ENCODE measurements around the gene RASEF. TPM values are rescaled to one million over a fixed set of nuclear protein-coding genes. Genes with fewer than 3 reads are reported as not detected.
"Not testable (repeated sequence)": the region's sequence is repeated elsewhere in the genome, so short reads cannot be mapped to it uniquely, and the experiment has no call there.

The RASEF gene
- total RNA-seq, 1 donor from 2014 or later = not detected

- no peaks in the 10 kb centered on the region for H3K9me3 Mint-ChIP-seq
- DNase-seq (ENCODE audit: low spot score) = no peak
Measured at GRCh38 chr9:82970359-82970758, 92.6 kb downstream of the RASEF start.

GRCh38 chr9:82969291-82969690 lies 93.7 kb downstream of the RASEF start:
- intact Hi-C loops (cut with micrococcal nuclease) = no loop called here
- no peaks in the 10 kb centered on the region for H3K36me3 Mint-ChIP-seq (ENCODE audit: low read depth)
- no peak overlapping the region for H3K4me3 Mint-ChIP-seq
- no peak overlapping the region for H3K27ac Mint-ChIP-seq
- DNase-seq (ENCODE audit: low spot score) = no peak
- no peaks in the 10 kb centered on the region for H3K27me3 Mint-ChIP-seq (ENCODE audit: insufficient read depth)
- no peaks in the 10 kb centered on the region for H3K9me3 Mint-ChIP-seq
- no peaks in the 10 kb centered on the region for H3K4me1 Mint-ChIP-seq (ENCODE audit: low read depth)

More at GRCh38 chr9:82970359-82970758, 92.6 kb downstream of the RASEF start:
- Mint-ChIP-seq H3K4me1 (ENCODE audit: low read depth) (no peaks in the 10 kb centered on the region), H3K36me3 (ENCODE audit: low read depth) (no peaks in the 10 kb centered on the region), H3K27ac (no peak overlapping the region), H3K4me3 (no peak overlapping the region), H3K27me3 (ENCODE audit: insufficient read depth) (no peaks in the 10 kb centered on the region)
- intact Hi-C loops (cut with micrococcal nuclease) = no loop called here

- Mint-ChIP-seq H3K36me3 (ENCODE audit: low read depth) (no peaks in the 10 kb centered on the region), H3K4me3 (no peak overlapping the region), H3K27ac (no peak overlapping the region), H3K9me3 (no peaks in the 10 kb centered on the region), H3K27me3 (ENCODE audit: insufficient read depth) (no peaks in the 10 kb centered on the region), H3K4me1 (ENCODE audit: low read depth) (no peaks in the 10 kb centered on the region)
- DNase-seq (ENCODE audit: low spot score) = no peak
- intact Hi-C loops (cut with micrococcal nuclease) = no loop called here
Measured at GRCh38 chr9:82968816-82969215, 94.1 kb downstream of the RASEF start.

- no peaks in the 10 kb centered on the region for H3K27me3 Mint-ChIP-seq (ENCODE audit: insufficient read depth)
- no peak overlapping the region for H3K4me3 Mint-ChIP-seq
- H3K4me1 Mint-ChIP-seq (ENCODE audit: low read depth) = no peaks in the 10 kb centered on the region
- no peaks in the 10 kb centered on the region for H3K36me3 Mint-ChIP-seq (ENCODE audit: low read depth)
- H3K9me3 Mint-ChIP-seq = no peaks in the 10 kb centered on the region
- no peak for DNase-seq (ENCODE audit: low spot score)
- intact Hi-C loops (cut with micrococcal nuclease) = no loop called here
- no peak overlapping the region for H3K27ac Mint-ChIP-seq
Measured at GRCh38 chr9:82968388-82968787, 94.6 kb downstream of the RASEF start.

- no peak overlapping the region for H3K4me3 Mint-ChIP-seq
- H3K27ac Mint-ChIP-seq = no peak overlapping the region
- intact Hi-C loops (cut with micrococcal nuclease) = no loop called here
- peak; percentile 6 for DNase-seq (ENCODE audit: low spot score)
- H3K4me1 Mint-ChIP-seq (ENCODE audit: low read depth) = no peaks in the 10 kb centered on the region
- H3K27me3 Mint-ChIP-seq (ENCODE audit: insufficient read depth) = no peaks in the 10 kb centered on the region
- H3K9me3 Mint-ChIP-seq = no peaks in the 10 kb centered on the region
- no peaks in the 10 kb centered on the region for H3K36me3 Mint-ChIP-seq (ENCODE audit: low read depth)
Measured at GRCh38 chr9:82961504-82962125, 101.3 kb downstream of the RASEF start.

GRCh38 chr9:82957529-82958379 lies 105.2 kb downstream of the RASEF start:
- Mint-ChIP-seq H3K9me3 (no peaks in the 10 kb centered on the region), H3K27me3 (ENCODE audit: insufficient read depth) (no peaks in the 10 kb centered on the region), H3K36me3 (ENCODE audit: low read depth) (no peaks in the 10 kb centered on the region), H3K4me3 (no peak overlapping the region), H3K4me1 (ENCODE audit: low read depth) (no peaks in the 10 kb centered on the region), H3K27ac (no peak overlapping the region)
- no peak for DNase-seq (ENCODE audit: low spot score)
- intact Hi-C loops (cut with micrococcal nuclease) = no loop called here

GRCh38 chr9:82949203-82949602 lies 113.7 kb downstream of the RASEF start:
- H3K27ac Mint-ChIP-seq = no peak overlapping the region
- intact Hi-C loops (cut with micrococcal nuclease) = no loop called here
- no peak for DNase-seq (ENCODE audit: low spot score)
- no peaks in the 10 kb centered on the region for H3K36me3 Mint-ChIP-seq (ENCODE audit: low read depth)
- H3K4me1 Mint-ChIP-seq (ENCODE audit: low read depth) = no peaks in the 10 kb centered on the region
- H3K4me3 Mint-ChIP-seq = no peak overlapping the region
- no peaks in the 10 kb centered on the region for H3K27me3 Mint-ChIP-seq (ENCODE audit: insufficient read depth)
- H3K9me3 Mint-ChIP-seq = no peaks in the 10 kb centered on the region

- no peak overlapping the region for H3K4me3 Mint-ChIP-seq
- H3K9me3 Mint-ChIP-seq = no peaks in the 10 kb centered on the region
- H3K27ac Mint-ChIP-seq = no peak overlapping the region
- DNase-seq (ENCODE audit: low spot score) = no peak
- H3K27me3 Mint-ChIP-seq (ENCODE audit: insufficient read depth) = no peaks in the 10 kb centered on the region
- no peaks in the 10 kb centered on the region for H3K4me1 Mint-ChIP-seq (ENCODE audit: low read depth)
- intact Hi-C loops (cut with micrococcal nuclease) = no loop called here
- no peaks in the 10 kb centered on the region for H3K36me3 Mint-ChIP-seq (ENCODE audit: low read depth)
Measured at GRCh38 chr9:82940376-82940775, 122.6 kb downstream of the RASEF start.

- no peak overlapping the region for H3K27ac Mint-ChIP-seq
- H3K36me3 Mint-ChIP-seq (ENCODE audit: low read depth) = no peaks in the 10 kb centered on the region
- H3K4me3 Mint-ChIP-seq = no peak overlapping the region
- intact Hi-C loops (cut with micrococcal nuclease) = no loop called here
- DNase-seq (ENCODE audit: low spot score) = no peak
- H3K27me3 Mint-ChIP-seq (ENCODE audit: insufficient read depth) = no peaks in the 10 kb centered on the region
- no peaks in the 10 kb centered on the region for H3K9me3 Mint-ChIP-seq
- H3K4me1 Mint-ChIP-seq (ENCODE audit: low read depth) = no peaks in the 10 kb centered on the region
Measured at GRCh38 chr9:82939451-82939850, 123.5 kb downstream of the RASEF start.

GRCh38 chr9:82938426-82939218 lies 124.3 kb downstream of the RASEF start:
- H3K9me3 Mint-ChIP-seq = no peaks in the 10 kb centered on the region
- H3K4me3 Mint-ChIP-seq = no peak overlapping the region
- no peak overlapping the region for H3K27ac Mint-ChIP-seq
- DNase-seq (ENCODE audit: low spot score) = no peak
- H3K4me1 Mint-ChIP-seq (ENCODE audit: low read depth) = no peaks in the 10 kb centered on the region
- no peaks in the 10 kb centered on the region for H3K36me3 Mint-ChIP-seq (ENCODE audit: low read depth)
- H3K27me3 Mint-ChIP-seq (ENCODE audit: insufficient read depth) = no peaks in the 10 kb centered on the region
- intact Hi-C loops (cut with micrococcal nuclease) = no loop called here

GRCh38 chr9:82936561-82936960 lies 126.4 kb downstream of the RASEF start:
- DNase-seq (ENCODE audit: low spot score); H3K9me3 Mint-ChIP-seq; H3K36me3 Mint-ChIP-seq (ENCODE audit: low read depth); H3K27me3 Mint-ChIP-seq (ENCODE audit: insufficient read depth); H3K4me1 Mint-ChIP-seq (ENCODE audit: low read depth); H3K27ac Mint-ChIP-seq; intact Hi-C loops (cut with micrococcal nuclease); H3K4me3 Mint-ChIP-seq: not testable (repeated sequence)

GRCh38 chr9:82934949-82935348 lies 128.0 kb downstream of the RASEF start:
- H3K4me1 Mint-ChIP-seq (ENCODE audit: low read depth) = no peaks in the 10 kb centered on the region
- no peak for DNase-seq (ENCODE audit: low spot score)
- H3K36me3 Mint-ChIP-seq (ENCODE audit: low read depth) = no peaks in the 10 kb centered on the region
- H3K27ac Mint-ChIP-seq = no peak overlapping the region
- H3K9me3 Mint-ChIP-seq = no peaks in the 10 kb centered on the region
- no peak overlapping the region for H3K4me3 Mint-ChIP-seq
- no peaks in the 10 kb centered on the region for H3K27me3 Mint-ChIP-seq (ENCODE audit: insufficient read depth)
- intact Hi-C loops (cut with micrococcal nuclease) = no loop called here

GRCh38 chr9:82934025-82934424 lies 128.9 kb downstream of the RASEF start:
- H3K27me3 Mint-ChIP-seq (ENCODE audit: insufficient read depth); H3K4me1 Mint-ChIP-seq (ENCODE audit: low read depth); intact Hi-C loops (cut with micrococcal nuclease); H3K36me3 Mint-ChIP-seq (ENCODE audit: low read depth); DNase-seq (ENCODE audit: low spot score); H3K9me3 Mint-ChIP-seq; H3K4me3 Mint-ChIP-seq; H3K27ac Mint-ChIP-seq: not testable (repeated sequence)

Data from activated T-helper 1 cell treated with anti-CD3 and anti-CD28 coated beads, Interleukin-12 subunit alpha, Interleukin-12 subunit beta, Interleukin-2, Interleukin-4 antibody, amounts not matched to agents 30 ng/mL and 10 ng/mL and 1 ng/mL, durations not matched to agents 14 hours and 24 hours and 36 hours (primary cell).